Left ventricle myocardium inferior (tissue), 1 donor: ENCODE measurements around the gene NOS1. TPM values are rescaled to one million over a fixed set of nuclear protein-coding genes. Genes with fewer than 3 reads are reported as not detected.

Experiments
- DNase-seq: peaks from one replicate; pipeline ENCODE4 v3.0.0-alpha.2; 2020
- H3K27ac ChIP-seq: fragments of 200-600 bp; replicated peaks from 2 replicates; pipeline ENCODE4 v1.8.0; 2021
- H3K27me3 ChIP-seq: fragments of 200-600 bp; 2 replicates; pipeline ENCODE4 v1.8.0; 2021; ENCODE audit warnings: low read depth
- H3K36me3 ChIP-seq: fragments of 200-600 bp; 2 replicates; pipeline ENCODE4 v1.8.0; 2021
- H3K4me1 ChIP-seq: fragments of 200-600 bp; 2 replicates; pipeline ENCODE4 v1.8.0; 2021
- H3K4me3 ChIP-seq: fragments of 200-600 bp; 2 replicates; pipeline ENCODE4 v1.8.0; 2021; ENCODE audit warnings: mild to moderate bottlenecking, moderate library complexity
- H3K9me3 ChIP-seq: fragments of 200-600 bp; replicated peaks from 2 replicates; pipeline ENCODE4 v1.8.0; 2021
- CTCF ChIP-seq: fragments of 200-600 bp; IDR thresholded peaks from 2 replicates; pipeline ENCODE4 v1.8.0; 2021; ENCODE audit warnings: antibody characterized with exemption, mild to moderate bottlenecking, borderline replicate concordance
- intact Hi-C: fragments of 100-400 bp; cut with micrococcal nuclease; formaldehyde crosslinking; loops from one replicate; pipeline ENCODE4 v1.11.0; 2022
- total RNA-seq: library from RNA; stranded (reverse); fragmentation: NEBNext Ultra II Directional; extraction: Animal tissue kit (Norgen Biotek cat#: 25700); gene quantifications from one replicate; pipeline ENCODE4 v1.2.1, GENCODE V29; 2021
- donor health status: DM: no; HTN: yes; CAD: no; lungs with severe emphysema.

NOS1 gene
- total RNA-seq, 1 donor from 2014 or later = 0.22 TPM

GRCh38 chr12:117293510-117293909 is 67.9 kb downstream of the NOS1 start:
- H3K4me3 ChIP-seq = no peak overlapping the region
- intact Hi-C loops = no loop called here
- no peak for DNase-seq

GRCh38 chr12:117292688-117293087 is 68.7 kb downstream of the NOS1 start:
- Histone ChIP-seq H3K4me3 (no peak overlapping the region), H3K27ac (no peak overlapping the region), H3K36me3 (no peaks in the 10 kb centered on the region), H3K4me1 (no peaks in the 10 kb centered on the region), H3K9me3 (peaks cover 6% of the 10 kb centered on the region), H3K27me3 (peaks cover 51% of the 10 kb centered on the region)
- no peak for TF ChIP-seq CTCF
- DNase-seq = no peak
- intact Hi-C loops = no loop called here

More at GRCh38 chr12:117293510-117293909, 67.9 kb downstream of the NOS1 start:
- TF ChIP-seq CTCF = no peak
- Histone ChIP-seq H3K4me1 (no peaks in the 10 kb centered on the region), H3K27ac (no peak overlapping the region), H3K36me3 (no peaks in the 10 kb centered on the region), H3K27me3 (peaks cover 59% of the 10 kb centered on the region), H3K9me3 (peaks cover 6% of the 10 kb centered on the region)

GRCh38 chr12:117284140-117284539 is 77.3 kb downstream of the NOS1 start:
- Histone ChIP-seq H3K4me3 (no peak overlapping the region), H3K27me3 (peaks cover 19% of the 10 kb centered on the region), H3K4me1 (no peaks in the 10 kb centered on the region), H3K36me3 (no peaks in the 10 kb centered on the region), H3K9me3 (peaks cover 4% of the 10 kb centered on the region), H3K27ac (no peak overlapping the region)
- no peak for TF ChIP-seq CTCF
- intact Hi-C loops = no loop called here
- no peak for DNase-seq

GRCh38 chr12:117282490-117282889 is 78.9 kb downstream of the NOS1 start:
- H3K4me1 ChIP-seq = no peaks in the 10 kb centered on the region
- H3K27ac ChIP-seq = no peak overlapping the region
- no peak overlapping the region for H3K4me3 ChIP-seq
- intact Hi-C loops = no loop called here
- TF ChIP-seq CTCF = no peak
- no peak for DNase-seq
- no peaks in the 10 kb centered on the region for H3K9me3 ChIP-seq
- H3K27me3 ChIP-seq = peaks cover 29% of the 10 kb centered on the region
- H3K36me3 ChIP-seq = no peaks in the 10 kb centered on the region

- Histone ChIP-seq H3K4me1 (no peaks in the 10 kb centered on the region), H3K27me3 (peaks cover 45% of the 10 kb centered on the region), H3K4me3 (no peak overlapping the region), H3K27ac (no peak overlapping the region), H3K36me3 (no peaks in the 10 kb centered on the region), H3K9me3 (no peaks in the 10 kb centered on the region)
- intact Hi-C loops = no loop called here
- no peak for TF ChIP-seq CTCF
- no peak for DNase-seq
These were observed 81.3 kb downstream of the NOS1 start for GRCh38 chr12:117280019-117280680.
